Osteocyte (in vitro differentiated cells): ENCODE measurements around the gene SERPINB6. TPM values are rescaled to one million over a fixed set of nuclear protein-coding genes. Genes with fewer than 3 reads are reported as not detected.
A peak's percentile ranks its signal among the peaks of the same experiment; 100 is the strongest.

Source experiments
- DNase-seq: peaks from one replicate; pipeline ENCODE4 v3.0.0; 2021; ENCODE audit warnings: mixed read lengths; ENCODE audit not compliant: unreplicated experiment; ENCODE audit errors: extremely low spot score
- H3K27ac Mint-ChIP-seq: one replicate; pipeline ENCODE4 v1.8.0; 2021; ENCODE audit warnings: mild to moderate bottlenecking, mixed read lengths; ENCODE audit not compliant: unreplicated experiment
- H3K27me3 Mint-ChIP-seq: one replicate; pipeline ENCODE4 v1.8.0; 2021; ENCODE audit warnings: mixed read lengths; ENCODE audit not compliant: unreplicated experiment
- H3K36me3 Mint-ChIP-seq: one replicate; pipeline ENCODE4 v1.8.0; 2021; ENCODE audit warnings: mixed read lengths; ENCODE audit not compliant: unreplicated experiment
- H3K4me1 Mint-ChIP-seq: one replicate; pipeline ENCODE4 v1.8.0; 2021; ENCODE audit warnings: mixed read lengths; ENCODE audit not compliant: unreplicated experiment
- H3K4me3 Mint-ChIP-seq: one replicate; pipeline ENCODE4 v1.8.0; 2021; ENCODE audit warnings: mild to moderate bottlenecking, moderate library complexity, mixed read lengths; ENCODE audit not compliant: unreplicated experiment
- H3K9me3 Mint-ChIP-seq: one replicate; pipeline ENCODE4 v1.8.0; 2021; ENCODE audit warnings: mixed read lengths; ENCODE audit not compliant: unreplicated experiment
- total RNA-seq: library from RNA; stranded (reverse); gene quantifications from 2 replicates; pipeline ENCODE4 v1.2.1, GENCODE V29; 2021
- TF ChIP-seq, protein P1 (sequence below): fragments of 200-600 bp; sonication (generic); IDR thresholded peaks from 2 replicates; pipeline ENCODE4 v1.5.0; 2021; ENCODE audit warnings: antibody characterized with exemption, mild to moderate bottlenecking, moderate library complexity

Gene SERPINB6
- total RNA-seq, 1 donor from 2014 or later = 93.1 TPM

DNA sequence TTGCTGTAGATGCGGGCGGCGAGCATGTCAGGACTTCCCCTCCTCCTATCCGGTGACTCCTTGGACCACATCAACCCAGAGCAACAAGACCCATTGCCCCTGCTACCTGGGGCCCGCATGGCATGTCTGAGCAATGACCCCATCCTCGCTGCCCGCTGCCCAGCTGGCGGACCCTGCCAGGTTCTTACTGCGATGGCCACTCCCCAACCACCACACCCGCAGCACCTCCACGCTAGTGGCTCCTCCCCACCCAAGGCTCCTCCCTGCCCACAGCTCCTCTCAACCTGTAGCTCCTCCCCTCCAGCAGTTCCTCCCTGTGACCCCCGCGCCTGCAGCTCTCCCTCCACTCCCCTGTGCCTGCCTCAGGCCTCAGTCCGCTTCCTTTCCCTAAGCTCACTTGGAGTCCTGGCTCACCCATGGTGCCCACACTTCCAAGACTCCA, 50.7 kb downstream of the SERPINB6 start:
- TF ChIP-seq, protein P1, sequence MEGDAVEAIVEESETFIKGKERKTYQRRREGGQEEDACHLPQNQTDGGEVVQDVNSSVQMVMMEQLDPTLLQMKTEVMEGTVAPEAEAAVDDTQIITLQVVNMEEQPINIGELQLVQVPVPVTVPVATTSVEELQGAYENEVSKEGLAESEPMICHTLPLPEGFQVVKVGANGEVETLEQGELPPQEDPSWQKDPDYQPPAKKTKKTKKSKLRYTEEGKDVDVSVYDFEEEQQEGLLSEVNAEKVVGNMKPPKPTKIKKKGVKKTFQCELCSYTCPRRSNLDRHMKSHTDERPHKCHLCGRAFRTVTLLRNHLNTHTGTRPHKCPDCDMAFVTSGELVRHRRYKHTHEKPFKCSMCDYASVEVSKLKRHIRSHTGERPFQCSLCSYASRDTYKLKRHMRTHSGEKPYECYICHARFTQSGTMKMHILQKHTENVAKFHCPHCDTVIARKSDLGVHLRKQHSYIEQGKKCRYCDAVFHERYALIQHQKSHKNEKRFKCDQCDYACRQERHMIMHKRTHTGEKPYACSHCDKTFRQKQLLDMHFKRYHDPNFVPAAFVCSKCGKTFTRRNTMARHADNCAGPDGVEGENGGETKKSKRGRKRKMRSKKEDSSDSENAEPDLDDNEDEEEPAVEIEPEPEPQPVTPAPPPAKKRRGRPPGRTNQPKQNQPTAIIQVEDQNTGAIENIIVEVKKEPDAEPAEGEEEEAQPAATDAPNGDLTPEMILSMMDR = no peak
- Mint-ChIP-seq H3K27ac (no peak overlapping the region), H3K4me1 (peaks cover 7% of the 10 kb centered on the region), H3K27me3 (peaks cover 9% of the 10 kb centered on the region), H3K4me3 (no peak overlapping the region), H3K9me3 (no peaks in the 10 kb centered on the region), H3K36me3 (no peaks in the 10 kb centered on the region)
- peak; percentile 68 for DNase-seq

DNA sequence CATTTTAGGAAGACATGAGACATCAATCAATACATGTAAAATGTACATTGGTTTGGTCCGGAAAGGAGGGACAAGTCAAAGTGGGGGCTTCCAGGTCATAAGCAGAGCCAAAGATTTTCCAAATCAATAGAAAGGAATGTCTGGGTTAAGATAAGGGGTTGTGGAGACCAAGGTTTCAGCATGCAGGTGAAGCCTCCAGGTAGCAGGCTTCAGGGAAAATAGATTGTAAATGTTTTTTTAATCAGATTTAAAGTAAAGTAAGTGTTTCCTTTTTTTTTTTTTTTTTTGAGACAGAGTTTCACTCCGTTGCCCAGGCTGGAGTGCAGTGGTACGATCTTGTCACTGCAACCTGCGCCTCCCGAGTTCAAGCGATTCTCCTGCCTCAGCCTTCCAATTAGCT, 51.5 kb downstream of the SERPINB6 start:
- Mint-ChIP-seq H3K27me3 (peaks cover 5% of the 10 kb centered on the region), H3K4me1 (peaks cover 7% of the 10 kb centered on the region), H3K4me3 (no peak overlapping the region), H3K36me3 (no peaks in the 10 kb centered on the region), H3K27ac (no peak overlapping the region), H3K9me3 (no peaks in the 10 kb centered on the region)
- DNase-seq = peak; percentile 25
- TF ChIP-seq, protein P1 = no peak

DNA sequence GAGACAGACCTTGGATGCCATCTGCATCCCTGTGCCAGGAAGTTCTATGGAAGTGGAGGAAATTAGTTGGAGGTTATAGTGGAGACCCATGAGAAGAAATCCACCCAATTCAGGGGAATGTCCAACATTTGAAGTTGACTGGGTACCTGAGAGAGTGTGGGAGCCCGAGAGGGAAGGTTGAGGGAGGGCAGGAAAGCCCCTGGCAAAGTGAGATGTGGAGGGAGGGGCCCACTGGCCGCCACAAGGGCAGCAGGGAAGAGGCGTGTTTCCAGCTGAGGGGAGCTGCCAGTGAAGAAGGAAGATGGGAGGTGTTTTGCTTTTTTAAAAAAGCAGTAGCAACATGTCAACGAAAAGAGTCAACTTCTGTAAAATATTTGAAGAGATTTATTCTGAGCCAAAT, 52.0 kb downstream of the SERPINB6 start:
- TF ChIP-seq, protein P1 = no peak

DNA sequence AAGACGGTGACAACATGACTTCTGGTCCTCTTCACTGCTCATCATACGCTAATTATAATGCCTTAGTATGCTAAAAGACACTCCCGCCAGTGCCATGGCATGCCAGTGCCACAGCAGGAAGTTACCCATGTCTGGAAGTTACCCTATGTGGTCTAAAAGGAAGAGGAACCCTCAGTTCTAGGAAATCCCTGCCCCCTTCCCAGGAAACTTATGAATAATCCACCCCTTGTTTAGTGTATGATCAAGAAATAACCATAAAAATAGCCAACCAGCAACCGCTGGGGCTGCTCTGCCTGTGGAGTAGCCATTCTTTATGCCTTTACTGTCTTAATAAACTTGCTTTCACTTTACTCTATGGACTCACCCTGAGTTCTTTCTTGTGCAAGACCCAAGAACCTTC, 52.4 kb downstream of the SERPINB6 start:
- H3K36me3 Mint-ChIP-seq = no peaks in the 10 kb centered on the region
- H3K4me1 Mint-ChIP-seq = peaks cover 7% of the 10 kb centered on the region
- peak; percentile 32 for DNase-seq

More for the DNA sequence above, 52.0 kb downstream of the SERPINB6 start:
- Mint-ChIP-seq H3K4me3 (no peak overlapping the region), H3K27ac (no peak overlapping the region), H3K27me3 (peaks cover 3% of the 10 kb centered on the region), H3K36me3 (no peaks in the 10 kb centered on the region), H3K9me3 (no peaks in the 10 kb centered on the region), H3K4me1 (peaks cover 7% of the 10 kb centered on the region)
- DNase-seq = peak; percentile 72

DNA sequence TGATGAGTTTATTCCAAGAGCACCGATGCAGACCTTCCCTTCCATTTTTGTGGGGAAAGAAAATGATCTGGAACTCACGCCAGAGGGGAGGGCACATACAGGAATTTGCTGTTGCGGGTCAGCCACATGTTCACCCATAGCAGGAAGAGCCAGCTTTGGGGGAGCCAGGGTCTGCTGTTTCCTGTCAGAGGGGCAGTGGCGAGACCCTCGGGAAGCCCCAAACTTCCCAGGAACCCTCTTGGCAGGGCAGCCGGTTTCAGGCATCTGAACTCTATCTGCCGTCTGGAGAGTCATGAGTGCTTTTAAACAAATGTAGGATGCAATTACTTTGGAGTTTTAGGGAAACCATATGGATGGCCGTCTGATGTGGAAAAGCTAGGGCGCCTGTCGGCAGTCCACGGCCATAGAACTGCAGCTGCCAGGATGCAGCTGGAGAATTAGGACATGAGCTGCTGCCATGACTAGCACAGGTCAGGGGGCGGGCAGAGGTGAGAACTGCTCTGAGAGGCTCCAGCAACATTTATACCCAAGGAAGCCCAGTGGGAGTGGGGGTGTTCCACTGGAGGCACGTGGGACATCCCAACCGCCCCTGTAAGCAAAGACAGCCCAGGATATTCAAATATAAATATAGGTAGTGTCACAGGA, 53.4 kb downstream of the SERPINB6 start:
- Mint-ChIP-seq H3K27ac (no peak overlapping the region), H3K36me3 (no peaks in the 10 kb centered on the region), H3K9me3 (no peaks in the 10 kb centered on the region), H3K4me3 (no peak overlapping the region), H3K27me3 (peaks cover 3% of the 10 kb centered on the region), H3K4me1 (peaks cover 7% of the 10 kb centered on the region)
- TF ChIP-seq, protein P1 = no peak
- peak; percentile 73 for DNase-seq

More for the DNA sequence above, 52.4 kb downstream of the SERPINB6 start:
- Mint-ChIP-seq H3K27ac (no peak overlapping the region), H3K4me3 (no peak overlapping the region), H3K27me3 (peaks cover 3% of the 10 kb centered on the region), H3K9me3 (no peaks in the 10 kb centered on the region)
- TF ChIP-seq, protein P1 = no peak
